NCI-H460 (cell line): ENCODE data around the gene TCAF1. TPM values are rescaled to one million over a fixed set of nuclear protein-coding genes. Genes with fewer than 3 reads are reported as not detected.

Experiments
- DNase-seq: peaks from one replicate; pipeline ENCODE4 v3.0.0-alpha.2; 2016; ENCODE audit warnings: low read depth; ENCODE audit errors: extremely low read depth
- polyA plus RNA-seq: library from polyadenylated mRNA; depleted of rRNA; stranded (reverse); fragments of >200 nt; gene quantifications from 2 replicates; pipeline ENCODE4 v1.2.3, GENCODE V29; 2014; cell fraction: nucleus; rRNA removed
- total RNA-seq: library from RNA; depleted of rRNA; stranded (reverse); fragments of >200 nt; shearing (Covaris generic); gene quantifications from 2 replicates; pipeline ENCODE4 v1.2.3, GENCODE V29; 2014; rRNA removed

The TCAF1 gene
- total RNA-seq = 37.4 and 38.1 TPM in 2 replicates
- polyA plus RNA-seq = 31.2 and 32.0 TPM in 2 replicates

- DNase-seq = peak; percentile 93
These were observed at the start of gene TCAF1 for GRCh38 chr7:143901668-143902331. TCAF1 (minus strand) TSS chr7:143902176; CDS start chr7:143876608, 25,568 bp downstream.

- no peak for DNase-seq
These were observed 46.8 kb upstream of the TCAF1 start for GRCh38 chr7:143948733-143949132.

- DNase-seq = no peak
These were observed 45.1 kb upstream of the TCAF1 start for GRCh38 chr7:143947111-143947510.

- DNase-seq = no peak
These were observed 43.4 kb upstream of the TCAF1 start for GRCh38 chr7:143945423-143945822.

GRCh38 chr7:143938379-143939243 lies 36.6 kb upstream of the TCAF1 start:
- no peak for DNase-seq

GRCh38 chr7:143936087-143937009 lies 34.4 kb upstream of the TCAF1 start:
- DNase-seq = no peak

GRCh38 chr7:143934526-143935325 lies 32.8 kb upstream of the TCAF1 start, which contains the start of gene OR2F2:
OR2F2 (plus strand) TSS chr7:143935233; CDS start chr7:143935233, 0 bp downstream.
- DNase-seq = no peak

GRCh38 chr7:143931739-143932138 lies 29.8 kb upstream of the TCAF1 start:
- DNase-seq = no peak

- DNase-seq = no peak
These were observed 27.4 kb upstream of the TCAF1 start for GRCh38 chr7:143929224-143929920.

GRCh38 chr7:143924851-143925250 lies 22.9 kb upstream of the TCAF1 start:
- DNase-seq = no peak

- no peak for DNase-seq
These were observed 13.1 kb upstream of the TCAF1 start for GRCh38 chr7:143914938-143915652.

GRCh38 chr7:143913945-143914615 lies 12.1 kb upstream of the TCAF1 start:
- no peak for DNase-seq

GRCh38 chr7:143910473-143911248 lies 8.7 kb upstream of the TCAF1 start:
- DNase-seq = no peak

GRCh38 chr7:143909863-143910262 lies 7.9 kb upstream of the TCAF1 start:
- DNase-seq = no peak

- DNase-seq = no peak
These were observed 6.1 kb upstream of the TCAF1 start for GRCh38 chr7:143908120-143908519.

GRCh38 chr7:143906895-143907294 lies 4.9 kb upstream of the TCAF1 start:
- DNase-seq = no peak

GRCh38 chr7:143906151-143906550 lies 4.2 kb upstream of the TCAF1 start:
- DNase-seq = no peak
